H9 (cell line): ENCODE measurements around the gene SERTAD2. TPM values are rescaled to one million over a fixed set of nuclear protein-coding genes. Genes with fewer than 3 reads are reported as not detected.
A peak's percentile ranks its signal among the peaks of the same experiment; 100 is the strongest.

Experiments used
- DNase-seq: peaks from one replicate; pipeline ENCODE4 v3.0.0-alpha.2; 2017
- H2AFZ ChIP-seq: one replicate; pipeline ENCODE4 v1.6.1; 2013; ENCODE audit warnings: mild to moderate bottlenecking, low read length, control low read depth, moderate library complexity
- H2AK5ac ChIP-seq: 2 replicates; pipeline ENCODE4 v1.6.1; 2013; ENCODE audit warnings: low read length, control low read depth, mixed read lengths; ENCODE audit not compliant: insufficient read length
- H2BK120ac ChIP-seq: one replicate; pipeline ENCODE4 v1.6.1; 2013; ENCODE audit warnings: low read depth, mild to moderate bottlenecking, low read length, control low read depth, inconsistent platforms; ENCODE audit not compliant: poor library complexity, severe bottlenecking
- H2BK12ac ChIP-seq: 2 replicates; pipeline ENCODE4 v1.6.1; 2013; ENCODE audit warnings: low read length, control low read depth, mixed read lengths, low read depth; ENCODE audit not compliant: insufficient read length
- H2BK15ac ChIP-seq: 2 replicates; pipeline ENCODE4 v1.6.1; 2013; ENCODE audit warnings: low read depth, low read length, control low read depth
- H2BK20ac ChIP-seq: one replicate; pipeline ENCODE4 v1.6.1; 2013; ENCODE audit warnings: low read depth, mild to moderate bottlenecking, low read length, control low read depth, inconsistent platforms; ENCODE audit not compliant: poor library complexity, severe bottlenecking
- H2BK5ac ChIP-seq: 2 replicates; pipeline ENCODE4 v1.6.1; 2013; ENCODE audit warnings: low read length, control low read depth, mixed read lengths; ENCODE audit not compliant: insufficient read length
- H3K14ac ChIP-seq: 2 replicates; pipeline ENCODE4 v1.6.1; 2013; ENCODE audit warnings: low read length, control low read depth; ENCODE audit not compliant: insufficient read depth
- H3K18ac ChIP-seq: 2 replicates; pipeline ENCODE4 v1.6.1; 2013; ENCODE audit warnings: low read depth, mild to moderate bottlenecking, mixed read lengths, low read length, control low read depth; ENCODE audit not compliant: insufficient read length
- H3K23ac ChIP-seq: 2 replicates; pipeline ENCODE4 v1.6.1; 2013; ENCODE audit warnings: low read length, control low read depth, mixed read lengths, low read depth; ENCODE audit not compliant: insufficient read length
- H3K23me2 ChIP-seq: 2 replicates; pipeline ENCODE4 v1.6.1; 2013; ENCODE audit warnings: low read depth, mild to moderate bottlenecking, mixed read lengths, low read length, control low read depth; ENCODE audit not compliant: insufficient read length, poor library complexity, severe bottlenecking
- H3K27ac ChIP-seq: 2 replicates; pipeline ENCODE4 v1.5.1; 2013; ENCODE audit warnings: low read length, control low read depth, mixed read lengths, low read depth; ENCODE audit not compliant: insufficient read length
- H3K27me3 ChIP-seq: 2 replicates; pipeline ENCODE4 v1.6.1; 2013; ENCODE audit warnings: low read length, control low read depth, inconsistent platforms; ENCODE audit not compliant: insufficient read depth
- H3K4ac ChIP-seq: 2 replicates; pipeline ENCODE4 v1.6.1; 2013; ENCODE audit warnings: low read depth, mild to moderate bottlenecking, control low read depth, inconsistent platforms, low read length, moderate library complexity
- H3K4me1 ChIP-seq: 2 replicates; pipeline ENCODE4 v1.6.1; 2013; ENCODE audit warnings: low read length, control low read depth, inconsistent platforms; ENCODE audit not compliant: insufficient read depth
- H3K4me2 ChIP-seq: 2 replicates; pipeline ENCODE4 v1.6.1; 2013; ENCODE audit warnings: low read length, control low read depth, mixed read lengths; ENCODE audit not compliant: insufficient read length, insufficient read depth
- H3K56ac ChIP-seq: 2 replicates; pipeline ENCODE4 v1.6.1; 2013; ENCODE audit warnings: low read depth, mild to moderate bottlenecking, mixed read lengths, low read length, control low read depth; ENCODE audit not compliant: insufficient read length
- H3K79me1 ChIP-seq: 2 replicates; pipeline ENCODE4 v1.6.1; 2013; ENCODE audit warnings: low read depth, mild to moderate bottlenecking, moderate library complexity, low read length, control low read depth, inconsistent platforms; ENCODE audit not compliant: insufficient read depth, poor library complexity, severe bottlenecking
- H3K79me2 ChIP-seq: 2 replicates; pipeline ENCODE4 v1.6.1; 2013; ENCODE audit warnings: low read length, control low read depth, inconsistent platforms; ENCODE audit not compliant: insufficient read depth
- H3K9ac ChIP-seq: 2 replicates; pipeline ENCODE4 v1.6.1; 2013; ENCODE audit warnings: low read length, control low read depth, mixed read lengths; ENCODE audit not compliant: insufficient read length; ENCODE audit errors: extremely low read depth
- H3K9me3 ChIP-seq: one replicate; pipeline ENCODE4 v1.6.1; 2013; ENCODE audit warnings: low read depth, low read length, inconsistent platforms; ENCODE audit not compliant: control insufficient read depth
- H3T11ph ChIP-seq: one replicate; pipeline ENCODE4 v1.6.1; 2013; ENCODE audit warnings: mild to moderate bottlenecking, low read length, control low read depth, inconsistent platforms
- H4K20me1 ChIP-seq: one replicate; pipeline ENCODE4 v1.6.1; 2013; ENCODE audit not compliant: control insufficient read depth, insufficient read length, insufficient read depth
- H4K5ac ChIP-seq: 2 replicates; pipeline ENCODE4 v1.6.1; 2013; ENCODE audit warnings: low read depth, mild to moderate bottlenecking, mixed read lengths, low read length, control low read depth; ENCODE audit not compliant: insufficient read length
- H4K8ac ChIP-seq: replicated peaks from 2 replicates; pipeline ENCODE4 v1.6.1; 2013; ENCODE audit warnings: low read length, control low read depth, mixed read lengths, low read depth; ENCODE audit not compliant: insufficient read length
- H4K91ac ChIP-seq: 2 replicates; pipeline ENCODE4 v1.6.1; 2013; ENCODE audit warnings: low read depth, mild to moderate bottlenecking, moderate library complexity, mixed read lengths, low read length, control low read depth; ENCODE audit not compliant: insufficient read length
- H3K27ac Mint-ChIP-seq, 3 experiments: 2 replicates in 2 of 3; 3 replicates in 1 of 3; pipeline ENCODE4 v1.8.0; 2020 to 2021; ENCODE audit warnings: mixed read lengths in 3 of 3, mild to moderate bottlenecking in 1 of 3, moderate library complexity in 1 of 3
- H3K27me3 Mint-ChIP-seq: 2 replicates; pipeline ENCODE4 v1.8.0; 2021; ENCODE audit warnings: low read depth, mild to moderate bottlenecking, moderate library complexity, mixed read lengths
- H3K36me3 Mint-ChIP-seq, 3 experiments: 2 replicates in 2 of 3; 3 replicates in 1 of 3; pipeline ENCODE4 v1.8.0; 2020 to 2021; ENCODE audit warnings: low read depth in 3 of 3, mixed read lengths in 3 of 3; ENCODE audit not compliant: insufficient read depth in 1 of 3
- H3K4me1 Mint-ChIP-seq, 2 experiments: 2 replicates each; pipeline ENCODE4 v1.8.0; 2020; ENCODE audit warnings: mixed read lengths in 2 of 2
- H3K4me3 Mint-ChIP-seq, 2 experiments: 2 replicates in 1 of 2; 3 replicates in 1 of 2; pipeline ENCODE4 v1.8.0; 2020 to 2021; ENCODE audit warnings: mild to moderate bottlenecking in 2 of 2, mixed read lengths in 2 of 2, moderate library complexity in 1 of 2
- H3K9me3 Mint-ChIP-seq, 2 experiments: 2 replicates in 1 of 2; 3 replicates in 1 of 2; pipeline ENCODE4 v1.8.0; 2020; ENCODE audit warnings: mild to moderate bottlenecking in 2 of 2, mixed read lengths in 2 of 2, moderate library complexity in 1 of 2
- CTCF ChIP-seq: fragments of 200-600 bp; sonication (generic); conservative IDR thresholded peaks from 3 replicates; pipeline ENCODE4 v1.8.0; 2021; ENCODE audit warnings: antibody characterized with exemption, mild to moderate bottlenecking
- WGBS: extraction: QIAGEN DNeasy Blood & Tissue Kit; methylation state at CpG from one replicate; pipeline ENCODE4 v1.1.7; 2013; ENCODE audit warnings: missing lambda C conversion rate, low lambda C conversion rate, mixed read lengths; ENCODE audit not compliant: insufficient read length; ENCODE audit errors: extremely low coverage; 5-methylcytosine and 5-hydroxymethylcytosine counted together
- total RNA-seq: library from RNA; stranded (reverse); gene quantifications from 2 replicates; pipeline ENCODE4 v1.2.1, GENCODE V29; 2021

The SERTAD2 gene
- total RNA-seq, 1 experiment from 2014 or later = 3.5 TPM

GRCh38 chr2:64617631-64618151 is 36.0 kb downstream of the SERTAD2 start:
- no peaks in the 10 kb centered on the region for H3K79me2 ChIP-seq
- Mint-ChIP-seq H3K36me3 (no peaks in the 10 kb centered on the region), H3K4me3 (peak overlapping the region in 1 of 2 experiments; percentile 13; a peak in 2 of 5 replicates), H3K9me3 (no peaks in the 10 kb centered on the region), H3K4me1 (peaks cover 47 to 56% of the 10 kb centered on the region in 2 experiments), H3K27ac (peak overlapping the region; percentile 5 to 62 (median 32); a peak in 4 of 7 replicates), H3K27me3 (peaks cover 9% of the 10 kb centered on the region)
- H4K5ac ChIP-seq = no peak overlapping the region
- H3K56ac ChIP-seq = no peak overlapping the region
- H3K4me2 ChIP-seq = no peak overlapping the region
- no peak overlapping the region for H4K8ac ChIP-seq
- H3K79me1 ChIP-seq = no peaks in the 10 kb centered on the region
- no peak overlapping the region for H2AK5ac ChIP-seq
- H3K4ac ChIP-seq = no peak overlapping the region
- H3K23me2 ChIP-seq = no peaks in the 10 kb centered on the region
- no peak overlapping the region for H3T11ph ChIP-seq
- H2AFZ ChIP-seq = no peak overlapping the region
- no peaks in the 10 kb centered on the region for H3K9me3 ChIP-seq
- H2BK20ac ChIP-seq = no peak overlapping the region
- H3K18ac ChIP-seq = no peak overlapping the region
- no peak overlapping the region for H4K91ac ChIP-seq
- no peaks in the 10 kb centered on the region for H4K20me1 ChIP-seq
- H3K4me1 ChIP-seq = peaks cover 2% of the 10 kb centered on the region; the same call in 1 of the 2 replicates
- no peak overlapping the region for H3K27ac ChIP-seq
- DNase-seq = no peak
- H2BK15ac ChIP-seq = no peak overlapping the region
- WGBS = no CpG with 5 or more reads among the region's 6 CpGs
- H3K9ac ChIP-seq = no peak overlapping the region
- H3K14ac ChIP-seq = no peak overlapping the region
- H2BK12ac ChIP-seq = no peak overlapping the region
- no peaks in the 10 kb centered on the region for H3K27me3 ChIP-seq
- H2BK120ac ChIP-seq = no peak overlapping the region
- no peak overlapping the region for H3K23ac ChIP-seq
- TF ChIP-seq CTCF = no peak
- no peak overlapping the region for H2BK5ac ChIP-seq
